ENCODE results near the gene MOV10. TPM values are rescaled to one million over a fixed set of nuclear protein-coding genes. Genes with fewer than 3 reads are reported as not detected.

The MOV10 gene
- total and polyA plus RNA-seq, 7 donors: 4.8 to 10.6 (median 6.4) TPM

DNA sequence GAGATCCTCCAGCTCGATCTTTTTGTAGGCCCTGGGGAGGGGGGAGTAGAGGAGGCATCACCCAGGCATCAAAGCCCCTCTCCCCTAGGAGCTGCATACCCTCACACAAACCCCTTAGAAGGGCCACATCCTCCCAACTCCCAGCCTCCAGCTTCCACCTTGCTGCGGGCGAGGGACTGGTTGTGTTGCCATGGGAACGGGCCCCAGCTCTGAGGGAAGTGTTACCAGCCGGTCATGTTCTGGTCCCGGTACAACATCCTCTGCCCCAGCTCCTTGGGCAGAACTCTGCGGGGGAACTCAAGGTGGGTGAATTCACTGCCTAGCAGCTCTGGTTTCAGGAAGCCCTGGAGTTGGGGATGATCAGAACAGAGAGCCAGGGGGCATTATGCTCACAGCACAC is 36.6 kb downstream of the MOV10 start:
- peaks cover 0 to 12% of the 10 kb centered on the region in 2 donors for H3K36me3 ChIP-seq (ENCODE audit: insufficient read depth in 1 of 2, low read depth in 1 of 2)
- intact Hi-C loops (cut with DNase I): loop anchor here (5.0 to 10.0 kb wide), 2 partner anchors 244 to 319 kb away; partner anchors contain the start of gene SLC16A1 (in 1 of the 2)
- no peak overlapping the region for H3K4me3 ChIP-seq
- no peak for DNase-seq
- no peaks in the 10 kb centered on the region for H3K9me3 ChIP-seq
- H3K27ac ChIP-seq: no peak overlapping the region
- 56 to 67% (median 61%) methylated on average over 6 to 7 of the region's 7 CpGs for WGBS, 3 donors
- TF ChIP-seq, protein P1, sequence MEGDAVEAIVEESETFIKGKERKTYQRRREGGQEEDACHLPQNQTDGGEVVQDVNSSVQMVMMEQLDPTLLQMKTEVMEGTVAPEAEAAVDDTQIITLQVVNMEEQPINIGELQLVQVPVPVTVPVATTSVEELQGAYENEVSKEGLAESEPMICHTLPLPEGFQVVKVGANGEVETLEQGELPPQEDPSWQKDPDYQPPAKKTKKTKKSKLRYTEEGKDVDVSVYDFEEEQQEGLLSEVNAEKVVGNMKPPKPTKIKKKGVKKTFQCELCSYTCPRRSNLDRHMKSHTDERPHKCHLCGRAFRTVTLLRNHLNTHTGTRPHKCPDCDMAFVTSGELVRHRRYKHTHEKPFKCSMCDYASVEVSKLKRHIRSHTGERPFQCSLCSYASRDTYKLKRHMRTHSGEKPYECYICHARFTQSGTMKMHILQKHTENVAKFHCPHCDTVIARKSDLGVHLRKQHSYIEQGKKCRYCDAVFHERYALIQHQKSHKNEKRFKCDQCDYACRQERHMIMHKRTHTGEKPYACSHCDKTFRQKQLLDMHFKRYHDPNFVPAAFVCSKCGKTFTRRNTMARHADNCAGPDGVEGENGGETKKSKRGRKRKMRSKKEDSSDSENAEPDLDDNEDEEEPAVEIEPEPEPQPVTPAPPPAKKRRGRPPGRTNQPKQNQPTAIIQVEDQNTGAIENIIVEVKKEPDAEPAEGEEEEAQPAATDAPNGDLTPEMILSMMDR (IDR thresholded peaks at IDR 0.05): no peak
- no peaks in the 10 kb centered on the region for H3K27me3 ChIP-seq (ENCODE audit: insufficient read depth in 3 of 3, low read length in 2 of 3)
- ATAC-seq: no peak
- peaks cover 16% of the 10 kb centered on the region for H3K4me1 ChIP-seq

- Histone ChIP-seq H3K36me3 (ENCODE audit: insufficient read depth in 1 of 2, low read depth in 1 of 2) (peaks cover 0 to 12% of the 10 kb centered on the region in 2 donors), H3K9me3 (no peaks in the 10 kb centered on the region), H3K27me3 (ENCODE audit: insufficient read depth in 3 of 3, low read length in 2 of 3) (no peaks in the 10 kb centered on the region), H3K27ac (no peak overlapping the region), H3K4me3 (no peak overlapping the region), H3K4me1 (peaks cover 18% of the 10 kb centered on the region)
- intact Hi-C loops (cut with DNase I): loop anchor here (5.0 to 10.0 kb wide), 2 partner anchors 243 to 319 kb away; partner anchors contain the start of gene SLC16A1 (in 1 of the 2)
- DNase-seq: no peak
- ATAC-seq: no peak
- TF ChIP-seq, protein P1 (IDR thresholded peaks at IDR 0.05): no peak
- 59 to 75% (median 63%) methylated on average over 11 of the region's 11 CpGs for WGBS, 3 donors
Measured at GRCh38 chr1:112711670-112712069, 37.2 kb downstream of the MOV10 start.

GRCh38 chr1:112712191-112712590 is 37.7 kb downstream of the MOV10 start:
- Histone ChIP-seq H3K27ac (no peak overlapping the region), H3K27me3 (ENCODE audit: insufficient read depth in 3 of 3, low read length in 2 of 3) (no peaks in the 10 kb centered on the region), H3K4me3 (no peak overlapping the region), H3K9me3 (no peaks in the 10 kb centered on the region), H3K4me1 (peaks cover 18% of the 10 kb centered on the region), H3K36me3 (ENCODE audit: insufficient read depth in 1 of 2, low read depth in 1 of 2) (peaks cover 0 to 12% of the 10 kb centered on the region in 2 donors)
- 78 to 91% (median 84%) methylated on average over 7 of the region's 7 CpGs for WGBS, 3 donors
- TF ChIP-seq, protein P1 (IDR thresholded peaks at IDR 0.05): no peak
- DNase-seq (no peak), ATAC-seq (no peak)
- intact Hi-C loops (cut with DNase I): loop anchor here (5.0 to 10.0 kb wide), 2 partner anchors 243 to 320 kb away; partner anchors contain the start of gene SLC16A1 (in 1 of the 2)

DNA sequence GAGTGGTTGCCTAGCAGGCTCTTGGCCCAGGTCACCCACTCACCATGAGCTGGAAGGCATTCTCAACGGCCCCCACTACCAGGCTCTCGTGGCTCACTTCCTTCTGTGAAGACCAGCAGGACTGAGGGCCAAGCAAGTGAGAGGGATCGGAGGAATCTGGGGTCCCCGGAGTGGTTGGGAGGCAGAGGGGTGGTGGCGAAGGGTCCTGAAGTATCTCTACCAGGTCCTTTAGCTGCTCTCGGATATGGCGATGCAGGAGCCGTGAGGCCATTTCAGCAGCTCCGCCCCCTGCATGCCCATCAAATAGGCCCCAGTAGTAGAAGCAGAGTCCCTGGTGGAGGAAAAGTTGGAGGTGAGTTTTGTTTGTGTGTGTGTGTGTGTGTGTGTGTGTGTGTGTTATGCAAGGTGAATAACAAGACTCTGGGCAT is 38.3 kb downstream of the MOV10 start:
- intact Hi-C loops (cut with DNase I): loop anchor here (5.0 to 10.0 kb wide), 2 partner anchors 242 to 320 kb away; partner anchors contain the start of gene SLC16A1 (in 1 of the 2)
- Histone ChIP-seq H3K4me3 (no peak overlapping the region), H3K27me3 (ENCODE audit: insufficient read depth in 3 of 3, low read length in 2 of 3) (no peaks in the 10 kb centered on the region), H3K27ac (no peak overlapping the region), H3K9me3 (no peaks in the 10 kb centered on the region), H3K36me3 (ENCODE audit: insufficient read depth in 1 of 2, low read depth in 1 of 2) (peaks cover 0 to 12% of the 10 kb centered on the region in 2 donors), H3K4me1 (peaks cover 18% of the 10 kb centered on the region)
- no peak for DNase-seq
- 75 to 86% (median 76%) methylated on average over 9 of the region's 9 CpGs for WGBS, 3 donors
- ATAC-seq: no peak
- TF ChIP-seq, protein P1 (IDR thresholded peaks at IDR 0.05): no peak

Data from psoas muscle (tissue), 8 donors.